ENCODE data around the gene TRNAU1AP.
"Not testable (repeated sequence)": the region's sequence is repeated elsewhere in the genome, so short reads cannot be mapped to it uniquely, and the experiment has no call there.

TRNAU1AP gene

GRCh38 chr1:28552758-28553663 lies at the start of gene TRNAU1AP:
TRNAU1AP (plus strand) TSS chr1:28553085; CDS start chr1:28553111, 26 bp downstream.
- peak; percentile 97 for DNase-seq

GRCh38 chr1:28503117-28503516 lies 49.8 kb upstream of the TRNAU1AP start:
- no peak for DNase-seq

GRCh38 chr1:28505406-28506187 lies 47.3 kb upstream of the TRNAU1AP start, which contains the start of gene RCC1:
RCC1 (plus strand) TSS chr1:28506043; CDS start chr1:28529867, 23,824 bp downstream.
- peak; percentile 90 for DNase-seq

- no peak for DNase-seq
Measured at GRCh38 chr1:28506907-28507246, 46.0 kb upstream of the TRNAU1AP start.

- peak; percentile 43 for DNase-seq
Measured at GRCh38 chr1:28507247-28507645, 45.6 kb upstream of the TRNAU1AP start.

- peak; percentile 33 for DNase-seq
Measured at GRCh38 chr1:28507646-28508434, 45.0 kb upstream of the TRNAU1AP start.

GRCh38 chr1:28508435-28508754 lies 44.5 kb upstream of the TRNAU1AP start:
- DNase-seq, result peak; percentile 33

GRCh38 chr1:28509705-28510272 lies 43.1 kb upstream of the TRNAU1AP start:
- DNase-seq, result peak; percentile 48

GRCh38 chr1:28510273-28510969 lies 42.5 kb upstream of the TRNAU1AP start:
- DNase-seq, result peak; percentile 44

GRCh38 chr1:28510970-28511440 lies 41.9 kb upstream of the TRNAU1AP start:
- DNase-seq, result no peak

GRCh38 chr1:28512058-28512611 lies 40.8 kb upstream of the TRNAU1AP start:
- DNase-seq, result peak; percentile 36

- not testable (repeated sequence) for DNase-seq
Measured at GRCh38 chr1:28514445-28514933, 38.4 kb upstream of the TRNAU1AP start.

GRCh38 chr1:28516518-28516956 lies 36.3 kb upstream of the TRNAU1AP start:
- DNase-seq, result no peak

- DNase-seq, result no peak
Measured at GRCh38 chr1:28517649-28517999, 35.3 kb upstream of the TRNAU1AP start.

- DNase-seq, result peak; percentile 91
Measured at GRCh38 chr1:28518000-28518744, 34.7 kb upstream of the TRNAU1AP start.

- DNase-seq, result peak; percentile 26
Measured at GRCh38 chr1:28518745-28519341, 34.0 kb upstream of the TRNAU1AP start.

- DNase-seq, result no peak
Measured at GRCh38 chr1:28519946-28520725, 32.7 kb upstream of the TRNAU1AP start.

- not testable (repeated sequence) for DNase-seq
Measured at GRCh38 chr1:28520796-28521195, 32.1 kb upstream of the TRNAU1AP start.

- no peak for DNase-seq
Measured at GRCh38 chr1:28521502-28522164, 31.3 kb upstream of the TRNAU1AP start.

All from stimulated activated CD4-positive, alpha-beta T cell treated with anti-CD3 and anti-CD28 coated beads, Interleukin-4, amount 100 ng/mL, for 1 hour (primary cell).